ENCODE results near the gene FTSJ1.

DNA sequence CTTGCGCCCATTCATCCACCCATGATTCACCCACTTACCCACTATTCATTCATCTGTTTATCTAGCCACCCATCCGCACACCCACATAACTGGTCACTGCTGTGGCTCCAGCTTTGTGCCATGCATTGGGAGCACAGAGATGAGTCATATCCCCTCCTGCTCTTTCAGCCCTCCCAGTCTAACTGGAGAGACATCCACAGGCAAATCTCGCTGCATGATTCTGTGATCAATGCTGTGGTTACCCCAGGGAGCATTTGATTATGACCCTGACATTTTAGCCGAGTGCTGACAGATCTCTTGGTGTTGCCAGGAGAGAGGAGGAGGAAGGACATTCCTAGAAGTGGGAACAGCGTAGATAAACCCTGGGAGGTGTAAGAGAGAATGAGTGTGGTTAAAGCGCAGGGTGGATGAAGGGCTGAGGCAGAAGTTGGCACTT is 22.4 kb downstream of the FTSJ1 start:
- no peak for TF ChIP-seq POLR2A (IDR thresholded peaks at IDR 0.05)
- TF ChIP-seq, protein P1, sequence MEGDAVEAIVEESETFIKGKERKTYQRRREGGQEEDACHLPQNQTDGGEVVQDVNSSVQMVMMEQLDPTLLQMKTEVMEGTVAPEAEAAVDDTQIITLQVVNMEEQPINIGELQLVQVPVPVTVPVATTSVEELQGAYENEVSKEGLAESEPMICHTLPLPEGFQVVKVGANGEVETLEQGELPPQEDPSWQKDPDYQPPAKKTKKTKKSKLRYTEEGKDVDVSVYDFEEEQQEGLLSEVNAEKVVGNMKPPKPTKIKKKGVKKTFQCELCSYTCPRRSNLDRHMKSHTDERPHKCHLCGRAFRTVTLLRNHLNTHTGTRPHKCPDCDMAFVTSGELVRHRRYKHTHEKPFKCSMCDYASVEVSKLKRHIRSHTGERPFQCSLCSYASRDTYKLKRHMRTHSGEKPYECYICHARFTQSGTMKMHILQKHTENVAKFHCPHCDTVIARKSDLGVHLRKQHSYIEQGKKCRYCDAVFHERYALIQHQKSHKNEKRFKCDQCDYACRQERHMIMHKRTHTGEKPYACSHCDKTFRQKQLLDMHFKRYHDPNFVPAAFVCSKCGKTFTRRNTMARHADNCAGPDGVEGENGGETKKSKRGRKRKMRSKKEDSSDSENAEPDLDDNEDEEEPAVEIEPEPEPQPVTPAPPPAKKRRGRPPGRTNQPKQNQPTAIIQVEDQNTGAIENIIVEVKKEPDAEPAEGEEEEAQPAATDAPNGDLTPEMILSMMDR (IDR thresholded peaks at IDR 0.05) = no peak

Data from Peyer's patch (tissue), 4 donors.